Stomach (tissue), 4 donors: Measurements from ENCODE around the gene CDKN1A.

Experiments
- CTCF ChIP-seq, 7 experiments: fragments of 450-650 bp in 4 of 7; fragments of 200-600 bp in 3 of 7; sonication (generic) in 3 of 7; IDR thresholded peaks; one replicate each; pipeline ENCODE4 v1.5.1; 2016 to 2019; ENCODE audit warnings: antibody characterized with exemption in 7 of 7, control low read depth in 2 of 7, mild to moderate bottlenecking in 1 of 7
- EP300 ChIP-seq: sonication (generic); formaldehyde crosslinking; IDR thresholded peaks from one replicate; pipeline ENCODE4 v1.6.1; 2017; ENCODE audit warnings: antibody characterized with exemption
- POLR2AphosphoS5 ChIP-seq, 3 donors: sonication (generic); formaldehyde crosslinking; IDR thresholded peaks; one replicate each; pipeline ENCODE4 v1.6.1; 2016; ENCODE audit warnings: antibody characterized with exemption in 3 of 3

- TF ChIP-seq CTCF (IDR thresholded peaks at IDR 0.05) = no peak
- no peak for TF ChIP-seq POLR2AphosphoS5 (IDR thresholded peaks at IDR 0.05)
- TF ChIP-seq EP300 = no peak
Observed at GRCh38 chr6:36662827-36663256, 15.7 kb upstream of the CDKN1A start.
